ENCODE measurements around the gene SETD5.

The SETD5 gene

DNA sequence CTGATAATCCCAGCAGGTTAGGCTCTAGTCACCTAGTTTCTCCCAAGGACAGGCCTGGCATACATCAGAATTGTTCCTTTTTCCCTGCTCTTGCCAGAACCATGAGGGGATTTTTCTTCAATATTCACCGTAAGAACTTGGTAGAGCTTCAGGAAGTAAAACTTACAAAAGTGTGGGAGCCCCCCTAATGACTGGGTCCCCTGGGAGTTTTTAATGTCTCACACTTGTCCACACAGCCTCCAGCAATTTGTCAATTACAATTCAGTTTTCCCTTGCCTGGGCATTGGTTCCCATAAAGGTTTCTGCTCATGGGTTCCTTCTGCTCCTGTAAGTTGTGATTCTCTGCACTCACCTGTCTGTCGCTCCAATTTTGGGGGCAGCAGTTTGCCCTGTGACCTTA, 127.7 kb downstream of the SETD5 start:
- DNase-seq = no peak
